Fibroblast of skin of back (primary cell): ENCODE data around the gene KISS1R.

Experiments used
- DNase-seq: peaks from one replicate; pipeline ENCODE4 v3.0.0-alpha.2; 2013

The KISS1R gene

GRCh38 chr19:939922-940321 is 22.8 kb downstream of the KISS1R start:
- no peak for DNase-seq

GRCh38 chr19:940591-941291 is 23.6 kb downstream of the KISS1R start:
- no peak for DNase-seq

- DNase-seq = no peak
Measured at GRCh38 chr19:941292-942132, 24.4 kb downstream of the KISS1R start.

GRCh38 chr19:942133-942645 is 25.1 kb downstream of the KISS1R start:
- no peak for DNase-seq

- no peak for DNase-seq
Measured at GRCh38 chr19:943551-944170, 26.5 kb downstream of the KISS1R start.

GRCh38 chr19:944171-944567 is 27.0 kb downstream of the KISS1R start:
- DNase-seq = no peak

- DNase-seq = no peak
Measured at GRCh38 chr19:944663-945241, 27.6 kb downstream of the KISS1R start.

- DNase-seq = no peak
Measured at GRCh38 chr19:945401-946252, 28.5 kb downstream of the KISS1R start.

- DNase-seq = no peak
Measured at GRCh38 chr19:947090-947706, 30.1 kb downstream of the KISS1R start.

GRCh38 chr19:947707-948539 is 30.8 kb downstream of the KISS1R start:
- DNase-seq = no peak

GRCh38 chr19:948842-949496 is 31.8 kb downstream of the KISS1R start:
- DNase-seq = no peak

- no peak for DNase-seq
Measured at GRCh38 chr19:950352-951066, 33.4 kb downstream of the KISS1R start.

GRCh38 chr19:952049-952679 is 35.0 kb downstream of the KISS1R start:
- DNase-seq = no peak

GRCh38 chr19:952680-953444 is 35.7 kb downstream of the KISS1R start:
- DNase-seq = no peak

- DNase-seq = no peak
Measured at GRCh38 chr19:953445-954271, 36.5 kb downstream of the KISS1R start.

GRCh38 chr19:954272-954671 is 37.1 kb downstream of the KISS1R start:
- no peak for DNase-seq
